Left renal cortex interstitium (tissue), 4 donors: Measurements from ENCODE around the gene PTBP1. TPM values are rescaled to one million over a fixed set of nuclear protein-coding genes. Genes with fewer than 3 reads are reported as not detected.
"Not testable (repeated sequence)": the region's sequence is repeated elsewhere in the genome, so short reads cannot be mapped to it uniquely, and the experiment has no call there.

Source experiments
- DNase-seq, 4 donors: peaks; one replicate each; pipeline ENCODE4 v3.0.0-alpha.2; 2013; ENCODE audit warnings: low read depth in 4 of 4, low spot score in 2 of 4, missing footprints in 1 of 4
- polyA plus RNA-seq, 4 donors: library from polyadenylated mRNA; unstranded; fragments of 120-200 nt; gene quantifications; one replicate each; pipeline ENCODE4 v1.2.1, GENCODE V29; 2013; ENCODE audit not compliant: insufficient read length in 4 of 4

Gene PTBP1
- polyA plus RNA-seq, 4 donors: 344 to 430 (median 396) TPM

DNA sequence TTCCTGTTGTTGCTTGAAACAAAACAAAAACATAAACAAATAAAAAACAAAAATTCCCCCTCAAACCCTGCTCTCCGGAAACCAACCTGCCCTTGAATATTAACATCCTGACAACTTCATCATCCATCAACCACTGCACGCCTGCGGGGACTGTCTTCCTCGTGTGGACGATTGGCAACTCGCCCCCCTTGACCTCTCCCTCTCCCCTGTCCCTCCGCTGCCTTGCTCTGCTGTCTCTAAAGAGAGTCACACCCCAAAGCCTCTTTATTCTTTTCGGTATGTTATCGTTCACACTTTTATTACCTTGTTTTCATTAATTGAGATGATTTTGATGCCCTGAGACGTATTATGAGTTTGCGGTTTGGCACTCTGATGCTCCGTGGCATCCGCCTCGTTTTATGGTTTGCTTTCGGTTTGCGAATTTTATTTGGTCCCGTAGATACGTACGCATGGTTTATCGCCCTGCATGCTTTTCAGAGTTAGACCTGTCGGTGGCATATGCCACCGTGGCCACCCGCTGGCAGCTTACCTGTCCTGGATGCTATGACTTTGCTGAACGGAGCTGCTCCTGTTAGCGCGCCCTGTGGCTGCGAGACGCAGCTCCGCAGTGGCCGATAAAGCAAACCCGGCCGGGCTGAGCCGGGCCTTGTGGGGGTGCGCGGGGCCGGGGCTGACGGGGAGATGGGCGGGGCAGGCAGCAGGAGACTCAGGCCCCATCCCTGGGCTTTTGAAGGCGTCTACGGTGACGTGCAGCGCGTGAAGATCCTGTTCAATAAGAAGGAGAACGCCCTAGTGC is 10.6 kb downstream of the PTBP1 start:
- DNase-seq: no peak

GRCh38 chr19:808423-808775 is 11.1 kb downstream of the PTBP1 start:
- DNase-seq: no peak

GRCh38 chr19:810077-810855 is 13.0 kb downstream of the PTBP1 start:
- DNase-seq: no peak

DNA sequence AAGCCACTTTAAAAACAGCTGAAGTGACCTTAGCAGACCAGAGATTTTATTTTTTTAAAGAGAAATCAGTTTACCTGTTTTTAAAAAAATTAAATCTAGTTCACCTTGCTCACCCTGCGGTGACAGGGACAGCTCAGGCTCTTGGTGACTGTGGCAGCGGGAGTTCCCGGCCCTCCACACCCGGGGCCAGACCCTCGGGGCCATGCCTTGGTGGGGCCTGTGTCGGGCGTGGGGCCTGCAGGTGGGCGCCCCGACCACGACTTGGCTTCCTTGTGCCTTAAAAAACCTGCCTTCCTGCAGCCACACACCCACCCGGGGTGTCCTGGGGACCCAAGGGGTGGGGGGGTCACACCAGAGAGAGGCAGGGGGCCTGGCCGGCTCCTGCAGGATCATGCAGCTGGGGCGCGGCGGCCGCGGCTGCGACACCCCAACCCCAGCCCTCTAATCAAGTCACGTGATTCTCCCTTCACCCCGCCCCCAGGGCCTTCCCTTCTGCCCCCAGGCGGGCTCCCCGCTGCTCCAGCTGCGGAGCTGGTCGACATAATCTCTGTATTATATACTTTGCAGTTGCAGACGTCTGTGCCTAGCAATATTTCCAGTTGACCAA is 13.7 kb downstream of the PTBP1 start:
- DNase-seq: no peak

DNA sequence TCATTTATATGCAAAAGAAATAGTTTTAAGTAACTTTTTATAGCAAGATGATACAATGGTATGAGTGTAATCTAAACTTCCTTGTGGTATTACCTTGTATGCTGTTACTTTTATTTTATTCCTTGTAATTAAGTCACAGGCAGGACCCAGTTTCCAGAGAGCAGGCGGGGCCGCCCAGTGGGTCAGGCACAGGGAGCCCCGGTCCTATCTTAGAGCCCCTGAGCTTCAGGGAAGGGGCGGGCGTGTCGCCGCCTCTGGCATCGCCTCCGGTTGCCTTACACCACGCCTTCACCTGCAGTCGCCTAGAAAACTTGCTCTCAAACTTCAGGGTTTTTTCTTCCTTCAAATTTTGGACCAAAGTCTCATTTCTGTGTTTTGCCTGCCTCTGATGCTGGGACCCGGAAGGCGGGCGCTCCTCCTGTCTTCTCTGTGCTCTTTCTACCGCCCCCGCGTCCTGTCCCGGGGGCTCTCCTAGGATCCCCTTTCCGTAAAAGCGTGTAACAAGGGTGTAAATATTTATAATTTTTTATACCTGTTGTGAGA is 14.3 kb downstream of the PTBP1 start:
- DNase-seq: no peak

- DNase-seq: no peak
Observed at GRCh38 chr19:812049-812746, 14.9 kb downstream of the PTBP1 start.

GRCh38 chr19:812747-813218 is 15.5 kb downstream of the PTBP1 start:
- DNase-seq: no peak

- no peak for DNase-seq
Observed at GRCh38 chr19:813219-814151, 16.2 kb downstream of the PTBP1 start.

DNA sequence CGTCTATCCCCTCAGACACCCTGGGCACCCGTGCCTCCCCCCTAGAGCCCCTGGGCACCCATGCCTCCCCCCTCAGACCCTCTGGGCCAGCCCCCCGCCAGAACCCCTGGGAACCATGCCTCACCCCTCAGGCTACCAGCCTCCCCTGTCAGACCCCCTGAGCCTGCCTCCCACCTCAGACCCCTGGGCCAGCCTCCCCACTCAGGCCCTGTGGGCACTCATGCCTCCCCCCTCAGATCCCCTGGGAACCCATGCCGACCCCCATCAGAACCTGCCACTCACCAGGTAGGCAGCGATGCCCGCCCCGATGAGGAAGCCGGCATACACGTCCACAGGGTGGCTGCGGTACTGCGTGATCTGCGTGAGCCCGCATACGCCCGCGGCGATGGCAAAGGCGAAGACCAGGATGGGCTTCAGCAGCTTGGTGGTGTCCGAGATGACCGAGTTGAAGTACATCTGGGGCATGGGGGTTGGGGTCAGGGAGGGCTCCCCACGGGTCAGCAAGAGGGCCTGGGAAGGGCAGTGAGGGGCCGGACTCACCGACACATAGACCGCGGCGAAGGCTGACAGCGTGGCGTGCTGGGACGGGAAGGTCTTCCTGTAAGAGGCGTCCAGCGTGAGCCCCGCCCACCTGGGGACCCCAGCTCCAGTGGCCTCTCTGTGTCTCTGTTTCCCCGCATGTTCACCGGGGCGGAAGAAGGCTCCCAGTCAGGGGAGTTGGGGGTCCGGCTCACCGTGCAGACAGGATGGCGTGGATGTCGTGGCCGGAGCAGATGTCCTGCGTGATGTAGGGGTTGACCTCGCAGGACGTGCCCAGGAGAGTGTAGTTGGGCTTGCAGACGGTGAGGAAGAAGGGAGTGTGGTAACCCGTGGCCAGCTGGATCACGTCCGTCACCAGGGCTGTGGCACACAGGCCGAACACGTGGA is 17.2 kb downstream of the PTBP1 start:
- no peak for DNase-seq

- DNase-seq: no peak
Observed at GRCh38 chr19:815079-815774, 18.0 kb downstream of the PTBP1 start.

GRCh38 chr19:815775-816499 is 18.7 kb downstream of the PTBP1 start:
- DNase-seq: no peak

- DNase-seq: no peak
Observed at GRCh38 chr19:816500-816857, 19.2 kb downstream of the PTBP1 start.

GRCh38 chr19:820212-820611 is 23.0 kb downstream of the PTBP1 start:
- not testable (repeated sequence) for DNase-seq

GRCh38 chr19:821231-821824 is 24.1 kb downstream of the PTBP1 start:
- DNase-seq: no peak

GRCh38 chr19:821825-822503 is 24.7 kb downstream of the PTBP1 start, which contains the start of gene PLPPR3:
TSS of gene PLPPR3 (minus strand) at chr19:821955. CDS start at chr19:821559, 396 bp downstream.
- DNase-seq: no peak

DNA sequence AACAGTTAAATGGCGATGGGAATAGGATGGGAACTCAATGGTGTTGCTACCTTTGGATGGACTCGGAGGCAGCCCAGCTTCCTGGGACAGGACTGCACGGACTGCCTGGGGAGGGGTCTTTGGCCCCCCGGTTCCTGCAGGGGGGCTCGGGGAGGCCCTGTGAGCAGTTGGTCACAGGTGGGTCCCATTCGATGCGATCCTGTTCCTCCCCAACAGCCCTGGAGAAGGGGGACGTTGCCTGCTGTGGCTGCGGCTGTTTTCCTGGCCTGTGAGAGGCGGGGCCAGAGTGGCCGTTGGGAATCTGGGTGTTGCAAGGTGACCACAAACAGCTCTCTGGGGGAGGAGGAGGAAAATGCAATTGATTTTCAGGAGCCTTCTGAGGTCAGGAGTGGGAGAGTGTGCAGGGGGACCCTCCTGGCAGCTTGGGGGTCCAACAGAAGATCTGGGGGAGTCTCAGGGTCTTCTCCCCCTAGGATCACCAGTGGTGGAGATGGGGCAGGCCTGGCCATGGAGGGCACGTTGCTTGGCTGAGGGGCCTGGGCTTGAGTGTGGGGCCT is 26.4 kb downstream of the PTBP1 start:
- no peak for DNase-seq
